Osteoblast (primary cell): ENCODE results near the gene UBA52. TPM values are rescaled to one million over a fixed set of nuclear protein-coding genes. Genes with fewer than 3 reads are reported as not detected.

ENCODE experiments used
- DNase-seq: peaks from one replicate; pipeline ENCODE4 v3.0.0; 2011; ENCODE audit warnings: low spot score, mixed read lengths; ENCODE audit not compliant: insufficient read length; ENCODE audit errors: missing footprints
- H2AFZ ChIP-seq: 2 replicates; pipeline ENCODE4 v1.6.0; 2011; ENCODE audit warnings: mild to moderate bottlenecking, low read length
- H3K27ac ChIP-seq: 2 replicates; pipeline ENCODE4 v1.5.1; 2011; ENCODE audit warnings: mild to moderate bottlenecking, low read depth, low read length, moderate library complexity
- H3K27me3 ChIP-seq: 2 replicates; pipeline ENCODE4 v1.6.0; 2012; ENCODE audit warnings: mild to moderate bottlenecking, control low read depth, inconsistent platforms, low read length, moderate library complexity; ENCODE audit not compliant: insufficient read depth
- H3K36me3 ChIP-seq: 2 replicates; pipeline ENCODE4 v1.5.1; 2011; ENCODE audit warnings: mild to moderate bottlenecking, low read length, control low read depth, moderate library complexity; ENCODE audit not compliant: insufficient read depth
- H3K4me1 ChIP-seq: 2 replicates; pipeline ENCODE4 v1.5.1; 2011; ENCODE audit warnings: mild to moderate bottlenecking, low read length, control low read depth, moderate library complexity; ENCODE audit not compliant: insufficient read depth
- H3K4me2 ChIP-seq: 2 replicates; pipeline ENCODE4 v1.6.0; 2011; ENCODE audit warnings: mild to moderate bottlenecking, low read length; ENCODE audit not compliant: insufficient read depth
- H3K4me3 ChIP-seq: fragments of 200-600 bp; sonication (generic); 3 replicates; pipeline ENCODE4 v1.5.1; 2012; ENCODE audit warnings: mild to moderate bottlenecking, low read length, inconsistent platforms; ENCODE audit not compliant: insufficient read depth
- H3K79me2 ChIP-seq: 2 replicates; pipeline ENCODE4 v1.6.0; 2012; ENCODE audit warnings: mild to moderate bottlenecking, low read length, control low read depth, inconsistent platforms; ENCODE audit not compliant: insufficient read depth
- H3K9me3 ChIP-seq: 2 replicates; pipeline ENCODE4 v1.5.1; 2011; ENCODE audit warnings: low read depth, low read length, control low read depth
- H4K20me1 ChIP-seq: 2 replicates; pipeline ENCODE4 v1.6.0; 2012; ENCODE audit warnings: mild to moderate bottlenecking, low read length, control low read depth; ENCODE audit not compliant: insufficient read depth
- total RNA-seq: library from RNA; depleted of rRNA; stranded (reverse); fragments of >200 nt; gene quantifications from 2 replicates; pipeline ENCODE4 v1.2.3, GENCODE V29; 2012
- TF ChIP-seq, protein P1 (sequence below): IDR thresholded peaks from 2 replicates; pipeline ENCODE4 v1.5.1; 2011; ENCODE audit warnings: mild to moderate bottlenecking, low read depth, low read length, moderate library complexity; ENCODE audit errors: extremely low read depth

Gene UBA52
- total RNA-seq, 1 donor = 554 TPM

DNA sequence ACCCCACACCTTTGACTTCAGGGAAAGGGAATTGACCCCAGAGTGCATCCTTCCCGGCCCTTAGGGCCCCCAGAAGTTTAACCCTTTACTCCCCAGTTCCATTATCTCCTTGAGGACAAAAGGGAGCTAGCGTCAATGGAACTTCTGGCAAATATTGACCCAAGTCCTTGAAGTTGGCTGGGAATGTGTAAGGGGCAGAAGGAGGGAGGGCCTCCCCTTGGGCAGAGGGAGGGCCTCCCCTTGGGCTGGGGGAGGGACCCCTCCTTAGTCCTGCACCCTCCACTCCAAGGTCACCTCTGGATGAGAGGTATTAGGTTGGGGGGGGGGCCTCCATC, 38.0 kb downstream of the UBA52 start:
- H3K79me2 ChIP-seq = no peaks in the 10 kb centered on the region
- no peak overlapping the region for H3K27ac ChIP-seq
- no peaks in the 10 kb centered on the region for H3K9me3 ChIP-seq
- no peak overlapping the region for H3K4me3 ChIP-seq
- peaks cover 6% of the 10 kb centered on the region for H3K4me1 ChIP-seq
- no peaks in the 10 kb centered on the region for H3K36me3 ChIP-seq
- TF ChIP-seq, protein P1, sequence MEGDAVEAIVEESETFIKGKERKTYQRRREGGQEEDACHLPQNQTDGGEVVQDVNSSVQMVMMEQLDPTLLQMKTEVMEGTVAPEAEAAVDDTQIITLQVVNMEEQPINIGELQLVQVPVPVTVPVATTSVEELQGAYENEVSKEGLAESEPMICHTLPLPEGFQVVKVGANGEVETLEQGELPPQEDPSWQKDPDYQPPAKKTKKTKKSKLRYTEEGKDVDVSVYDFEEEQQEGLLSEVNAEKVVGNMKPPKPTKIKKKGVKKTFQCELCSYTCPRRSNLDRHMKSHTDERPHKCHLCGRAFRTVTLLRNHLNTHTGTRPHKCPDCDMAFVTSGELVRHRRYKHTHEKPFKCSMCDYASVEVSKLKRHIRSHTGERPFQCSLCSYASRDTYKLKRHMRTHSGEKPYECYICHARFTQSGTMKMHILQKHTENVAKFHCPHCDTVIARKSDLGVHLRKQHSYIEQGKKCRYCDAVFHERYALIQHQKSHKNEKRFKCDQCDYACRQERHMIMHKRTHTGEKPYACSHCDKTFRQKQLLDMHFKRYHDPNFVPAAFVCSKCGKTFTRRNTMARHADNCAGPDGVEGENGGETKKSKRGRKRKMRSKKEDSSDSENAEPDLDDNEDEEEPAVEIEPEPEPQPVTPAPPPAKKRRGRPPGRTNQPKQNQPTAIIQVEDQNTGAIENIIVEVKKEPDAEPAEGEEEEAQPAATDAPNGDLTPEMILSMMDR = no peak
- H2AFZ ChIP-seq = no peak overlapping the region
- H3K4me2 ChIP-seq = no peak overlapping the region
- no peaks in the 10 kb centered on the region for H4K20me1 ChIP-seq
- peak; percentile 80 for DNase-seq
- H3K27me3 ChIP-seq = peaks cover 75% of the 10 kb centered on the region

DNA sequence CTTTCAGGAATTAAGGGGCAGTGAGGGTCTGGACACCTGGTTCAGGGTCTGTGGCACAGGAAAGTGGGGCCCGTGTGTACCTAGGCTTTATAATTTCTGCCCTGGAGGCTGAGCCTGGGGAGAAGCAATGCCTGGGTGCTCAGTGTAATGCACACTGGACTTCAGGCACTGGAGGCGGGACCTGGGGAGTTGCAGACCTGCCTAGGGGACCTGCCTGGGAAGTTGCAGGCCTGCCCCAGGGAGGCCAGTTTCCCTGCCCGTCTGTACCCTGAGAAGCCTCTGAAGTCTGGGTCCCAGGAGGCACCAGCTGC, 38.5 kb downstream of the UBA52 start:
- TF ChIP-seq, protein P1 = no peak
- Histone ChIP-seq H3K4me3 (no peak overlapping the region), H2AFZ (no peak overlapping the region), H3K27me3 (peaks cover 75% of the 10 kb centered on the region), H3K9me3 (no peaks in the 10 kb centered on the region), H3K79me2 (no peaks in the 10 kb centered on the region), H3K4me2 (no peak overlapping the region), H3K4me1 (peaks cover 6% of the 10 kb centered on the region), H3K36me3 (no peaks in the 10 kb centered on the region), H3K27ac (no peak overlapping the region), H4K20me1 (no peaks in the 10 kb centered on the region)
- DNase-seq = peak; percentile 90

DNA sequence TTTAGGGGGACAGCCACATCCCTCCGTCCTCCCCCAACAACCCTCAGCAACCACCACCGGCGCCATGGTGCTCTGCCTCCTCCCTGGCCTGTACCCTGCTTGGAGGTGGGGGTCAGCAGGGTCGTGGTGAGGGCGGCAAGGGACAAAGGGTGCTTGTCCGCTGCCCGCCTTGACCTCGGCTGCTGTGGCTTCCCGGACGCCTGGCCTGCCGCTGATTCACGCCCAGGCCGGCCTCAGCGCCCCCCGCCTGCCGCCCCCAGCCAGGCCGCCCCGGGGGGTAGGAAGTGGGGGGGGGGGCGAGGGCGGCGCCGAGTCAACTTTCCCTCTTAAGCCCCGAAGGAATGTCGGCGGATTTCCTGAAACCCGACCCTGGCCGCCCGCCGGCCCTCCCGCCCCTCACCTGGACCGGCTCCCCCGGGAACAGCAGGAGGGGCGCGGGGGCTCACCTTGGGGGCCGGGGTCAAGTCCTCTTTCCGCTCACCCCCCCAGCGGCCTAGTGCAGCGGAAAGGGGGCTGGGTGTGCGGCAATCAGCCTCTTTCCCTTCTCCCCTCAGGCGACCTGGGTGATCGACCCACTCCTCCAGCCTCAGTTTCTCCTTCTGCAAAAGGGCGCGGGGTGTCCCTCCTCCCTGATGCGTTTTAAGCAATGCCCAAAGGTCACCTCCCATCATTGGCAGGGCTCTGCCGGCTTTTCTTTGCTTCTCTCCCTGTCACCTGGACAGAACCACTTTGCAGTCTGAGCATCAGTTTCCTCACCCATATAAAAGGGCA, 39.1 kb downstream of the UBA52 start:
- Histone ChIP-seq H3K79me2 (no peaks in the 10 kb centered on the region), H2AFZ (no peak overlapping the region), H3K27me3 (peaks cover 71% of the 10 kb centered on the region), H4K20me1 (no peaks in the 10 kb centered on the region), H3K9me3 (no peaks in the 10 kb centered on the region), H3K4me3 (no peak overlapping the region), H3K4me2 (no peak overlapping the region), H3K36me3 (no peaks in the 10 kb centered on the region), H3K27ac (no peak overlapping the region), H3K4me1 (peaks cover 6% of the 10 kb centered on the region)
- TF ChIP-seq, protein P1 = no peak
- DNase-seq = peak; percentile 83

DNA sequence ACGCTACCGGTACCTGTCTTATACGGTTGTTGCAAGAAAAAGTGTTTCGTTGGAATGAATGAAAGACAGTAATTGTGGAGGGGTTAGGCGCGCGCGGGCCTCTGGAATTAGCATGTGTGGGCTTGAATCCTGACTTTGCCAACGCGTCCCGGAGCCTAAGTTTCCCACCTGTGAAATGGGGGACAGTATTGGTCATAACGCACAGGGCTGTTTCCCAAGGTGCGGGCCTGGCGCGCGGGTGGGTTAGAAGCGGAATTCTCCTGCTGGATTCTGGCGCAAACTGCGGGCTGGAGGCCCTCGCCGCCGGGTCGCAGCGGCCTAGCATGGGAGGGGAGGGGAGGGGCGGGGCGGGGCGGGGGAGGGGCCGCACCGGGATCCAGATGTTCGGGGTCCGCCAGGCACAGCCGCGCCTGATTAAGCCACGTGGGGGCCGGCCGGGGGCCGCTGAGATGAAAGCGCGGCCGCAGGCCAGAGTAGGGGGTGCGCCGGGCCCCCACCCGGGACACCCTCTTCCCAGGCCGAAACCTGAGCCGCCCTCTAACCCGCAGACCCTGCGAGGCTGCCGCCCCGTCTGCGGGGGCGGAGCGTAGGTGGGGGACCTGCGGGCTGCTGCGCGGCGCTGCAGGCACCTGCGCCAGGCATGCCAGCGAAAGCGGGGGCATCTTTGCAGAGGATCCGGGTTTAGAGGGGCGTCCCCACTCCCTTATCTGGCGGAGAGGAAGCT, 39.8 kb downstream of the UBA52 start:
- no peak overlapping the region for H2AFZ ChIP-seq
- TF ChIP-seq, protein P1 = no peak
- H4K20me1 ChIP-seq = no peaks in the 10 kb centered on the region
- H3K4me1 ChIP-seq = peaks cover 6% of the 10 kb centered on the region
- no peaks in the 10 kb centered on the region for H3K36me3 ChIP-seq
- peak overlapping the region; percentile 70 for H3K4me2 ChIP-seq
- peak; percentile 71 for DNase-seq
- H3K79me2 ChIP-seq = no peaks in the 10 kb centered on the region
- peaks cover 71% of the 10 kb centered on the region for H3K27me3 ChIP-seq
- no peaks in the 10 kb centered on the region for H3K9me3 ChIP-seq
- H3K27ac ChIP-seq = no peak overlapping the region
- no peak overlapping the region for H3K4me3 ChIP-seq
